WTC11 (cell line): ENCODE measurements around the gene SH3BGRL3. TPM values are rescaled to one million over a fixed set of nuclear protein-coding genes. Genes with fewer than 3 reads are reported as not detected.

Source experiments
- ATAC-seq: fragments of 200-7000 bp; cut with Tn5 transposase; 2 replicates; pipeline ENCODE4 v1.10.0; 2021; ENCODE audit warnings: mild to moderate bottlenecking, moderate library complexity
- CTCF ChIA-PET: fragments of 300-600 bp; sonication (Branson Sonifier 250); formaldehyde crosslinking; loops from one replicate; lab custom pipeline; 2021; ENCODE audit warnings: antibody characterized with exemption; lab: Charles Lee
- POLR2A ChIA-PET: fragments of 350-600 bp; sonication (Branson Sonifier 250); formaldehyde crosslinking; loops from one replicate; lab custom pipeline; 2021; ENCODE audit warnings: antibody characterized with exemption; lab: Charles Lee
- DNase-seq: peaks from one replicate; pipeline ENCODE4 v3.0.0; 2021; ENCODE audit warnings: low spot score
- H3K27ac Mint-ChIP-seq: 2 replicates; pipeline ENCODE4 v1.8.0; 2021; ENCODE audit warnings: mixed read lengths
- H3K27me3 Mint-ChIP-seq: 2 replicates; pipeline ENCODE4 v1.8.0; 2021; ENCODE audit warnings: low read depth, mild to moderate bottlenecking, moderate library complexity, mixed read lengths
- H3K36me3 Mint-ChIP-seq: 2 replicates; pipeline ENCODE4 v1.8.0; 2021; ENCODE audit warnings: mixed read lengths
- H3K4me1 Mint-ChIP-seq: 2 replicates; pipeline ENCODE4 v1.8.0; 2022; ENCODE audit warnings: mixed read lengths
- H3K4me3 Mint-ChIP-seq: 2 replicates; pipeline ENCODE4 v1.8.0; 2021; ENCODE audit warnings: mild to moderate bottlenecking, moderate library complexity, mixed read lengths
- H3K9me3 Mint-ChIP-seq: 2 replicates; pipeline ENCODE4 v1.8.0; 2021; ENCODE audit warnings: mixed read lengths
- E2F5 ChIP-seq: sonication (generic); formaldehyde crosslinking; IDR thresholded peaks from 2 replicates; pipeline ENCODE4 v1.8.1; 2022; ENCODE audit warnings: mild to moderate bottlenecking, moderate library complexity, missing genetic modification reagents
- NR3C1 ChIP-seq: sonication (generic); formaldehyde crosslinking; conservative IDR thresholded peaks from 2 replicates; pipeline ENCODE4 v1.8.1; 2023; ENCODE audit warnings: low read depth, mild to moderate bottlenecking, missing genetic modification reagents
- PRRX2 ChIP-seq: fragments of 250-450 bp; sonication (Bioruptor Pico); IDR thresholded peaks from 2 replicates; pipeline ENCODE4 v1.8.0; 2021; ENCODE audit warnings: mild to moderate bottlenecking
- ZNF281 ChIP-seq: sonication (generic); formaldehyde crosslinking; IDR thresholded peaks from 2 replicates; pipeline ENCODE4 v1.8.0; 2023; ENCODE audit warnings: mild to moderate bottlenecking, missing genetic modification reagents
- ZNF423 ChIP-seq: fragments of 250-450 bp; sonication (Bioruptor Pico); IDR thresholded peaks from 2 replicates; pipeline ENCODE4 v2.1.2; 2022; ENCODE audit warnings: mild to moderate bottlenecking, moderate library complexity
- total RNA-seq: library from RNA; stranded (reverse); gene quantifications from 3 replicates; pipeline ENCODE4 v1.2.3, GENCODE V29; 2021
- TF ChIP-seq, protein P1 (sequence below): sonication (generic); formaldehyde crosslinking; IDR thresholded peaks from 2 replicates; pipeline ENCODE4 v1.8.0; 2022; ENCODE audit warnings: mild to moderate bottlenecking, missing genetic modification reagents
- TF ChIP-seq, protein P2 (sequence below): fragments of 250-450 bp; sonication (Bioruptor Pico); IDR thresholded peaks from 2 replicates; pipeline ENCODE4 v2.1.2; 2022; ENCODE audit warnings: mild to moderate bottlenecking, moderate library complexity
- TF ChIP-seq, protein P3 (sequence below): fragments of 250-450 bp; sonication (Bioruptor Pico); IDR thresholded peaks from 2 replicates; pipeline ENCODE4 v1.8.0; 2021; ENCODE audit warnings: mild to moderate bottlenecking
- TF ChIP-seq, protein P4 (sequence below): sonication (generic); formaldehyde crosslinking; IDR thresholded peaks from 2 replicates; pipeline ENCODE4 v1.8.1; 2023; ENCODE audit warnings: mild to moderate bottlenecking, missing genetic modification reagents, borderline replicate concordance
- TF ChIP-seq, protein P5 (sequence below): sonication (generic); formaldehyde crosslinking; IDR thresholded peaks from 2 replicates; pipeline ENCODE4 v1.8.0; 2023; ENCODE audit warnings: missing genetic modification reagents, mild to moderate bottlenecking, borderline replicate concordance

SH3BGRL3 gene
- total RNA-seq, 1 experiment from 2014 or later: 70.8 TPM

GRCh38 chr1:26290122-26290881, 10.4 kb downstream of the SH3BGRL3 start:
- no peak for DNase-seq
- Mint-ChIP-seq H3K36me3 (no peaks in the 10 kb centered on the region), H3K4me3 (no peak overlapping the region), H3K27ac (peak overlapping the region; percentile 42; the same call in 1 of the 2 replicates), H3K27me3 (no peaks in the 10 kb centered on the region; the same call in 1 of the 2 replicates), H3K9me3 (no peaks in the 10 kb centered on the region)
- CTCF ChIA-PET: interaction anchor here (0.6 to 2.3 kb wide), 11 partner anchors 9 to 127 kb away, joined by 3 to 14 read pairs (median 6); partner anchors contain the start of genes CATSPER4, CD52, CEP85 and SH3BGRL3
- peak; percentile 25 for ATAC-seq
- POLR2A ChIA-PET: interaction anchor here (1.7 kb wide), 1 partner anchor 11 kb away, joined by 6 read pairs; the partner anchor contains the start of gene SH3BGRL3
- no peak for TF ChIP-seq NR3C1 (CRISPR knock-in tag)
- TF ChIP-seq, protein P1, sequence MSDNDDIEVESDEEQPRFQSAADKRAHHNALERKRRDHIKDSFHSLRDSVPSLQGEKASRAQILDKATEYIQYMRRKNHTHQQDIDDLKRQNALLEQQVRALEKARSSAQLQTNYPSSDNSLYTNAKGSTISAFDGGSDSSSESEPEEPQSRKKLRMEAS (CRISPR knock-in tag): 0 out of 2 replicates have a peak, but pooled peaks have one; percentile 6
- TF ChIP-seq, all 79 proteins: peak for 1
- peaks cover 21% of the 10 kb centered on the region for H3K4me1 Mint-ChIP-seq

- CTCF ChIA-PET: interaction anchor here (0.6 to 2.3 kb wide), 11 partner anchors 9 to 126 kb away, joined by 3 to 14 read pairs (median 6); partner anchors contain the start of genes CATSPER4, CD52, CEP85 and SH3BGRL3
- no peaks in the 10 kb centered on the region for H3K9me3 Mint-ChIP-seq
- TF ChIP-seq PRRX2: no peak
- TF ChIP-seq, protein P2, sequence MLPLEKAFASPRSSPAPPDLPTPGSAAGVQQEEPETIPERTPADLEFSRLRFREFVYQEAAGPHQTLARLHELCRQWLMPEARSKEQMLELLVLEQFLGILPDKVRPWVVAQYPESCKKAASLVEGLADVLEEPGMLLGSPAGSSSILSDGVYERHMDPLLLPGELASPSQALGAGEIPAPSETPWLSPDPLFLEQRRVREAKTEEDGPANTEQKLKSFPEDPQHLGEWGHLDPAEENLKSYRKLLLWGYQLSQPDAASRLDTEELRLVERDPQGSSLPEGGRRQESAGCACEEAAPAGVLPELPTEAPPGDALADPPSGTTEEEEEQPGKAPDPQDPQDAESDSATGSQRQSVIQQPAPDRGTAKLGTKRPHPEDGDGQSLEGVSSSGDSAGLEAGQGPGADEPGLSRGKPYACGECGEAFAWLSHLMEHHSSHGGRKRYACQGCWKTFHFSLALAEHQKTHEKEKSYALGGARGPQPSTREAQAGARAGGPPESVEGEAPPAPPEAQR (CRISPR knock-in tag): no peak
- TF ChIP-seq, protein P3, sequence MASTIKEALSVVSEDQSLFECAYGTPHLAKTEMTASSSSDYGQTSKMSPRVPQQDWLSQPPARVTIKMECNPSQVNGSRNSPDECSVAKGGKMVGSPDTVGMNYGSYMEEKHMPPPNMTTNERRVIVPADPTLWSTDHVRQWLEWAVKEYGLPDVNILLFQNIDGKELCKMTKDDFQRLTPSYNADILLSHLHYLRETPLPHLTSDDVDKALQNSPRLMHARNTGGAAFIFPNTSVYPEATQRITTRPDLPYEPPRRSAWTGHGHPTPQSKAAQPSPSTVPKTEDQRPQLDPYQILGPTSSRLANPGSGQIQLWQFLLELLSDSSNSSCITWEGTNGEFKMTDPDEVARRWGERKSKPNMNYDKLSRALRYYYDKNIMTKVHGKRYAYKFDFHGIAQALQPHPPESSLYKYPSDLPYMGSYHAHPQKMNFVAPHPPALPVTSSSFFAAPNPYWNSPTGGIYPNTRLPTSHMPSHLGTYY (CRISPR knock-in tag): no peak
- TF ChIP-seq E2F5 (CRISPR knock-in tag): no peak
- TF ChIP-seq ZNF423: no peak
- no peak for TF ChIP-seq ZNF281 (CRISPR knock-in tag)
- TF ChIP-seq, protein P4, sequence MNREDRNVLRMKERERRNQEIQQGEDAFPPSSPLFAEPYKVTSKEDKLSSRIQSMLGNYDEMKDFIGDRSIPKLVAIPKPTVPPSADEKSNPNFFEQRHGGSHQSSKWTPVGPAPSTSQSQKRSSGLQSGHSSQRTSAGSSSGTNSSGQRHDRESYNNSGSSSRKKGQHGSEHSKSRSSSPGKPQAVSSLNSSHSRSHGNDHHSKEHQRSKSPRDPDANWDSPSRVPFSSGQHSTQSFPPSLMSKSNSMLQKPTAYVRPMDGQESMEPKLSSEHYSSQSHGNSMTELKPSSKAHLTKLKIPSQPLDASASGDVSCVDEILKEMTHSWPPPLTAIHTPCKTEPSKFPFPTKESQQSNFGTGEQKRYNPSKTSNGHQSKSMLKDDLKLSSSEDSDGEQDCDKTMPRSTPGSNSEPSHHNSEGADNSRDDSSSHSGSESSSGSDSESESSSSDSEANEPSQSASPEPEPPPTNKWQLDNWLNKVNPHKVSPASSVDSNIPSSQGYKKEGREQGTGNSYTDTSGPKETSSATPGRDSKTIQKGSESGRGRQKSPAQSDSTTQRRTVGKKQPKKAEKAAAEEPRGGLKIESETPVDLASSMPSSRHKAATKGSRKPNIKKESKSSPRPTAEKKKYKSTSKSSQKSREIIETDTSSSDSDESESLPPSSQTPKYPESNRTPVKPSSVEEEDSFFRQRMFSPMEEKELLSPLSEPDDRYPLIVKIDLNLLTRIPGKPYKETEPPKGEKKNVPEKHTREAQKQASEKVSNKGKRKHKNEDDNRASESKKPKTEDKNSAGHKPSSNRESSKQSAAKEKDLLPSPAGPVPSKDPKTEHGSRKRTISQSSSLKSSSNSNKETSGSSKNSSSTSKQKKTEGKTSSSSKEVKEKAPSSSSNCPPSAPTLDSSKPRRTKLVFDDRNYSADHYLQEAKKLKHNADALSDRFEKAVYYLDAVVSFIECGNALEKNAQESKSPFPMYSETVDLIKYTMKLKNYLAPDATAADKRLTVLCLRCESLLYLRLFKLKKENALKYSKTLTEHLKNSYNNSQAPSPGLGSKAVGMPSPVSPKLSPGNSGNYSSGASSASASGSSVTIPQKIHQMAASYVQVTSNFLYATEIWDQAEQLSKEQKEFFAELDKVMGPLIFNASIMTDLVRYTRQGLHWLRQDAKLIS (CRISPR knock-in tag): no peak
- TF ChIP-seq, protein P5, sequence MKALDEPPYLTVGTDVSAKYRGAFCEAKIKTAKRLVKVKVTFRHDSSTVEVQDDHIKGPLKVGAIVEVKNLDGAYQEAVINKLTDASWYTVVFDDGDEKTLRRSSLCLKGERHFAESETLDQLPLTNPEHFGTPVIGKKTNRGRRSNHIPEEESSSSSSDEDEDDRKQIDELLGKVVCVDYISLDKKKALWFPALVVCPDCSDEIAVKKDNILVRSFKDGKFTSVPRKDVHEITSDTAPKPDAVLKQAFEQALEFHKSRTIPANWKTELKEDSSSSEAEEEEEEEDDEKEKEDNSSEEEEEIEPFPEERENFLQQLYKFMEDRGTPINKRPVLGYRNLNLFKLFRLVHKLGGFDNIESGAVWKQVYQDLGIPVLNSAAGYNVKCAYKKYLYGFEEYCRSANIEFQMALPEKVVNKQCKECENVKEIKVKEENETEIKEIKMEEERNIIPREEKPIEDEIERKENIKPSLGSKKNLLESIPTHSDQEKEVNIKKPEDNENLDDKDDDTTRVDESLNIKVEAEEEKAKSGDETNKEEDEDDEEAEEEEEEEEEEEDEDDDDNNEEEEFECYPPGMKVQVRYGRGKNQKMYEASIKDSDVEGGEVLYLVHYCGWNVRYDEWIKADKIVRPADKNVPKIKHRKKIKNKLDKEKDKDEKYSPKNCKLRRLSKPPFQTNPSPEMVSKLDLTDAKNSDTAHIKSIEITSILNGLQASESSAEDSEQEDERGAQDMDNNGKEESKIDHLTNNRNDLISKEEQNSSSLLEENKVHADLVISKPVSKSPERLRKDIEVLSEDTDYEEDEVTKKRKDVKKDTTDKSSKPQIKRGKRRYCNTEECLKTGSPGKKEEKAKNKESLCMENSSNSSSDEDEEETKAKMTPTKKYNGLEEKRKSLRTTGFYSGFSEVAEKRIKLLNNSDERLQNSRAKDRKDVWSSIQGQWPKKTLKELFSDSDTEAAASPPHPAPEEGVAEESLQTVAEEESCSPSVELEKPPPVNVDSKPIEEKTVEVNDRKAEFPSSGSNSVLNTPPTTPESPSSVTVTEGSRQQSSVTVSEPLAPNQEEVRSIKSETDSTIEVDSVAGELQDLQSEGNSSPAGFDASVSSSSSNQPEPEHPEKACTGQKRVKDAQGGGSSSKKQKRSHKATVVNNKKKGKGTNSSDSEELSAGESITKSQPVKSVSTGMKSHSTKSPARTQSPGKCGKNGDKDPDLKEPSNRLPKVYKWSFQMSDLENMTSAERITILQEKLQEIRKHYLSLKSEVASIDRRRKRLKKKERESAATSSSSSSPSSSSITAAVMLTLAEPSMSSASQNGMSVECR (CRISPR knock-in tag): no peak
- ATAC-seq (peak; percentile 30), DNase-seq (no peak)
- POLR2A ChIA-PET: interaction anchor here (1.7 kb wide), 1 partner anchor 12 kb away, joined by 6 read pairs; the partner anchor contains the start of gene SH3BGRL3
- H3K4me1 Mint-ChIP-seq: peaks cover 16% of the 10 kb centered on the region
- H3K36me3 Mint-ChIP-seq: no peaks in the 10 kb centered on the region
- no peak overlapping the region; the same call in 1 of the 2 replicates for H3K27ac Mint-ChIP-seq
- no peak overlapping the region for H3K4me3 Mint-ChIP-seq
- no peaks in the 10 kb centered on the region; the same call in 1 of the 2 replicates for H3K27me3 Mint-ChIP-seq
Measured at GRCh38 chr1:26290882-26291261, 11.0 kb downstream of the SH3BGRL3 start.
